ENCODE measurements around the gene CBLB.
A peak's percentile ranks its signal among the peaks of the same experiment; 100 is the strongest.

The CBLB gene

DNA sequence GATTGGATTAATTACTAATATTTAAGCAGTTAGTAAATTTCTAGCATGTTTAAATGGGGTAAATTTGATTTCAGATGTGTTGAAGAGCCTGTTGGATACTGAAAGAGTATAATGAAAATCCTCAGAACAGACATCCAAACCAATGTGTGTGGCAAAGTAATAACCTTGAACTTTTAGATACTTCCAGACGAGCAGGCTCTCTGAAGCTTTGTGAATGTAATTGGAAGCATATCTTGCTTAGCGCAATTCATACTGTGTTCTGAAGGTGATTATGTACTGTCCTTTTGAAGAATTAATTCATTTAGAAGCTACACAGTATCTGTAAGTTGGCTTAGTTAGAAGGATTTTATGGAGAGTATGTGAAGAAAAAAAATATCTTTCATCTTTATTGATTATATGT lies 161.8 kb downstream of the CBLB start:
- Mint-ChIP-seq H3K9me3 (no peaks in the 10 kb centered on the region), H3K27ac (no peak overlapping the region), H3K4me3 (no peak overlapping the region), H3K4me1 (no peaks in the 10 kb centered on the region), H3K27me3 (no peaks in the 10 kb centered on the region), H3K36me3 (peaks cover 15% of the 10 kb centered on the region)
- ATAC-seq (ENCODE audit: low read depth) (no peak), DNase-seq (ENCODE audit: low spot score in 2 of 2) (no peak)

GRCh38 chr3:105704726-105705410 lies 163.9 kb downstream of the CBLB start:
- no peaks in the 10 kb centered on the region for H3K4me1 Mint-ChIP-seq
- DNase-seq (ENCODE audit: low spot score in 2 of 2) (no peak), ATAC-seq (ENCODE audit: low read depth) (no peak)
- H3K9me3 Mint-ChIP-seq: no peaks in the 10 kb centered on the region
- H3K36me3 Mint-ChIP-seq: peaks cover 17% of the 10 kb centered on the region
- no peak overlapping the region for H3K27ac Mint-ChIP-seq
- H3K27me3 Mint-ChIP-seq: no peaks in the 10 kb centered on the region
- H3K4me3 Mint-ChIP-seq: no peak overlapping the region

DNA sequence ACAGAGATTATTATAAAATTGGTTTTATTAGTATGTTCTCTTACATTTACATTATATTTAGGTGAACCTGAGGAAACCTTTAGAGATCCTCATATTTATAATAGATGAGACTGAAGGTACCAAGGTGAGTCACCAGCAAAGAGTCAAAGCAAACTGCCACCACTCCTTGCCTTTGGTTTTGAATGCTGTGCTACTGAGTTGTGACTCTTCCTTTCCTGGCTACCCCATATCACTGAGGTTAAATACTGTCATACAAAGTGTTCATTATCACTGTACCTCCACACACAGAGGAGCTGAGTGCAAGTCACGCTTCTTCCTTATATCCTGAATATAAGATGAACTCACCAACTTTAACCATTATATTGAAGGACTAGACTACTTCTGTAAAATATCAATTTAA lies 168.2 kb downstream of the CBLB start:
- H3K27ac Mint-ChIP-seq: peak overlapping the region; percentile 47
- peaks cover 17% of the 10 kb centered on the region for H3K36me3 Mint-ChIP-seq
- ATAC-seq (ENCODE audit: low read depth): no peak
- no peak for DNase-seq (ENCODE audit: low spot score in 2 of 2)
- no peaks in the 10 kb centered on the region for H3K9me3 Mint-ChIP-seq
- H3K4me3 Mint-ChIP-seq: no peak overlapping the region
- peaks cover 4% of the 10 kb centered on the region for H3K4me1 Mint-ChIP-seq
- H3K27me3 Mint-ChIP-seq: no peaks in the 10 kb centered on the region

DNA sequence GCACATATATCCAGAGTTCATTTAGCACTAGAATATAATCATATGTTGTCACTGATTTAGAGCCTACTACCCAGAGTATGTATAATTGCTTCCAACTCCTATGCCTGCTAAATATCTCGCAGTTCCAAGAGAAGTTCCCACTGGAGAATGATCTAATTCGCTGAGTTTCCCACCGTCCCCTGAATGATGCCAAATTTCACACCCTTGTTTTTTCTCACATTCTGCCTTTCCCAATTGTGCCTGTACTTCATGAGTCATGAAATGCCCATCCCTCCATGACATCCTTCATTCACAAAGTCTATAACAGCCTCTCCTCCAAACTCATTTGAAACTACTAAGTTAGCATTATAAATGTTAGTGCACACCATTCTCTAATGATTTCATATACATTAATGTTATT lies 177.2 kb downstream of the CBLB start:
- no peak for DNase-seq (ENCODE audit: low spot score in 2 of 2)
- H3K27me3 Mint-ChIP-seq: no peaks in the 10 kb centered on the region
- H3K27ac Mint-ChIP-seq: peak overlapping the region; percentile 9
- no peak overlapping the region for H3K4me3 Mint-ChIP-seq
- no peaks in the 10 kb centered on the region for H3K9me3 Mint-ChIP-seq
- H3K36me3 Mint-ChIP-seq: peaks cover 17% of the 10 kb centered on the region
- ATAC-seq (ENCODE audit: low read depth): no peak
- H3K4me1 Mint-ChIP-seq: peaks cover 4% of the 10 kb centered on the region

GRCh38 chr3:105691053-105691452 lies 177.8 kb downstream of the CBLB start:
- H3K27ac Mint-ChIP-seq: no peak overlapping the region
- no peak overlapping the region for H3K4me3 Mint-ChIP-seq
- H3K36me3 Mint-ChIP-seq: peaks cover 17% of the 10 kb centered on the region
- H3K27me3 Mint-ChIP-seq: no peaks in the 10 kb centered on the region
- H3K4me1 Mint-ChIP-seq: peaks cover 3% of the 10 kb centered on the region
- ATAC-seq (ENCODE audit: low read depth): no peak
- no peak for DNase-seq (ENCODE audit: low spot score in 2 of 2)
- H3K9me3 Mint-ChIP-seq: no peaks in the 10 kb centered on the region

GRCh38 chr3:105688821-105689220 lies 180.0 kb downstream of the CBLB start:
- ATAC-seq (ENCODE audit: low read depth) (no peak), DNase-seq (ENCODE audit: low spot score in 2 of 2) (no peak)
- no peak overlapping the region for H3K4me3 Mint-ChIP-seq
- H3K4me1 Mint-ChIP-seq: peaks cover 3% of the 10 kb centered on the region
- H3K9me3 Mint-ChIP-seq: no peaks in the 10 kb centered on the region
- H3K27ac Mint-ChIP-seq: peak overlapping the region; percentile 10
- H3K36me3 Mint-ChIP-seq: peaks cover 17% of the 10 kb centered on the region
- no peaks in the 10 kb centered on the region for H3K27me3 Mint-ChIP-seq

- peak in 1 of 2 donors; percentile 15 for DNase-seq (ENCODE audit: low spot score in 2 of 2)
- Mint-ChIP-seq H3K27me3 (no peaks in the 10 kb centered on the region), H3K36me3 (peaks cover 2% of the 10 kb centered on the region), H3K27ac (no peak overlapping the region), H3K9me3 (no peaks in the 10 kb centered on the region), H3K4me1 (peaks cover 3% of the 10 kb centered on the region), H3K4me3 (no peak overlapping the region)
- ATAC-seq (ENCODE audit: low read depth): peak; percentile 31
Observed at GRCh38 chr3:105686278-105686897, 182.4 kb downstream of the CBLB start.

- Mint-ChIP-seq H3K36me3 (peaks cover 15% of the 10 kb centered on the region), H3K4me3 (no peak overlapping the region), H3K27ac (no peak overlapping the region), H3K9me3 (no peaks in the 10 kb centered on the region), H3K4me1 (peaks cover 3% of the 10 kb centered on the region), H3K27me3 (no peaks in the 10 kb centered on the region)
- no peak for ATAC-seq (ENCODE audit: low read depth)
- no peak for DNase-seq (ENCODE audit: low spot score in 2 of 2)
Observed at GRCh38 chr3:105679951-105680350, 188.9 kb downstream of the CBLB start.

- ATAC-seq (ENCODE audit: low read depth) (no peak), DNase-seq (ENCODE audit: low spot score in 2 of 2) (no peak)
- Mint-ChIP-seq H3K9me3 (no peaks in the 10 kb centered on the region), H3K36me3 (peaks cover 23% of the 10 kb centered on the region), H3K27ac (no peak overlapping the region), H3K27me3 (no peaks in the 10 kb centered on the region), H3K4me1 (peaks cover 3% of the 10 kb centered on the region), H3K4me3 (no peak overlapping the region)
Observed at GRCh38 chr3:105678017-105678416, 190.8 kb downstream of the CBLB start.

DNA sequence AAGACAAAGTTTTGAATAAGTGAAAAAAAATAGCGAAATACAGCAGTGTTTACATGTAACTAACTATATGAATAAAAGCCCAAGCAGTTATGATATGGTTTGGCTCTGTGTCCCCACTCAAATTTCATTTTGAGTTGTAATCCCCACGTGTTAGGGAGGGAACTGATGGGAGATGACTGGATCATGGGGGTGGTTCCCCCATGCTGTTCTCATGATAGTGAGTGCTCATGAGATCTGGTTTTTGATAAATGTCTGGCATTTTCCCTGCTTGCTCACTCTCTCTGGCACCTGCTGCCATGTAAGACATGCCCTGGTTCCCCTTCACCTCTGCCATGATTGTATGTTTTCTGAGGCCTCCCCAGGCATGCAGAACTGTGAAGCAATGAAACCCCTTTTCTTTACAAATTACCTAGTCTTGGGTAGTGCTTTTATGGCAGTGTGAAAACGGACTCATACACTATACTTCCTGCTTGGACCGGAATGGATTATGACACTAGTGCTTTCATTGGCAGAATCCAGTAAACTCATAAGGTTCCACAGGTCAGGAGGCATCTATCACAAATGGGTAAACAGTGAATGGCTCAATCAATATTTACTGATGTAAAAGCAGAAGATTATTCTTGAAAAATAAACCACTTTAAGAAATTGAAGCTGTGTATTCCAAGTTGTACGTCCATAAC lies 192.1 kb downstream of the CBLB start:
- Mint-ChIP-seq H3K4me1 (peaks cover 3% of the 10 kb centered on the region), H3K27me3 (no peaks in the 10 kb centered on the region), H3K9me3 (no peaks in the 10 kb centered on the region), H3K36me3 (peaks cover 25% of the 10 kb centered on the region), H3K4me3 (no peak overlapping the region), H3K27ac (no peak overlapping the region)
- ATAC-seq (ENCODE audit: low read depth) (no peak), DNase-seq (ENCODE audit: low spot score in 2 of 2) (no peak)

DNA sequence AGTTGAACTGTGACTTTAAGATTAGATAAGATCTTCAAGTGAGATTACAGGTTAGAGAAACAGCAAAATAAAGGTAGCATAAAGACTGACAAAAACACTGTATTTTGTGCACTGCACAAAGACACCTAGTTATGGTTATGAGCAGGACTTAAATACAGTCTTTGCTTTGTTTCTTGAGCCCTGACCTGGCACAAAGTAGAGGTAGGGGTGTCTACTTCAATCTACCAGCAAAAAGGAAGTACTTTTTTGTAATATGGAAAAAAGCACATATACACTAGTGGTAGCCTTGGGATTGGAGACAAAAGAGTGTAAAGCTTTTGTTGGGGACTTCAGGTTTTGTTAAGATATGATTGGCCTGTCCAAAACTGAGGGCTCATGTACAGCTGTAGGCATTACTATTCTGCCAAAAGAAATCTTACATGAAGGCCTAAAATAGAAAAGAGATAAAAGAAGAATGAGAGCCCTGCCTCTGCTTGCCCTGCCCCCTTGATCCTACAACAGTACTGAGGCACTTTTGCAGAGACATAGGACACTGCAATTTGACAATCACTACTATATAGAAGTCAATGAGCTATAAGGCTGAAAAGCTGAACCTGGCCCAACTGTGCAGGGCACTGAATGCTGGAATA lies 194.3 kb downstream of the CBLB start:
- H3K4me3 Mint-ChIP-seq: no peak overlapping the region
- peaks cover 22% of the 10 kb centered on the region for H3K36me3 Mint-ChIP-seq
- H3K4me1 Mint-ChIP-seq: no peaks in the 10 kb centered on the region
- no peaks in the 10 kb centered on the region for H3K9me3 Mint-ChIP-seq
- no peak overlapping the region for H3K27ac Mint-ChIP-seq
- no peaks in the 10 kb centered on the region for H3K27me3 Mint-ChIP-seq
- ATAC-seq (ENCODE audit: low read depth): no peak
- no peak for DNase-seq (ENCODE audit: low spot score in 2 of 2)

DNA sequence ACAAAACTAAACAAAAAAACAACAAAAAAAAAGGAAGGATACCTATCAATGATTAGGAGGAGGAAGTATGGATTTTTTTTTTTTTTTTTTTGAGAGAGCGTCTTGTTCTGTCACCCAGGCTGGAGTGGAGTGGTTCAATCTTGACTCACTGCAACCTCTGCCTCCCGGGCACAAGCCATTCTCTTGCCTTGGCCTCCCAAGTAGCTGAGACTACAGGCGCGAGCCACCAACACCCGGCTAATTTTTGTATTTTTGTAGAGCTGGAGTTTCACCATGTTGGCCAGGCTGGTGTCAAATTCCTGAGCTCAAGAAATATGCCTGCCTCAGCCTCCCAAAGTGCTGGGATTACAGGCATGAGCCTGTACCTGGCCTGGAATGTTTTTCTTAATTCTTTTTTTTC lies 195.8 kb downstream of the CBLB start:
- Mint-ChIP-seq H3K4me1 (no peaks in the 10 kb centered on the region), H3K27ac (no peak overlapping the region), H3K36me3 (peaks cover 30% of the 10 kb centered on the region), H3K4me3 (no peak overlapping the region), H3K9me3 (no peaks in the 10 kb centered on the region), H3K27me3 (no peaks in the 10 kb centered on the region)
- ATAC-seq (ENCODE audit: low read depth) (no peak), DNase-seq (ENCODE audit: low spot score in 2 of 2) (no peak)

- no peak for DNase-seq (ENCODE audit: low spot score in 2 of 2)
- Mint-ChIP-seq H3K4me1 (peaks cover 3% of the 10 kb centered on the region), H3K4me3 (no peak overlapping the region), H3K27me3 (no peaks in the 10 kb centered on the region), H3K36me3 (peaks cover 30% of the 10 kb centered on the region), H3K9me3 (no peaks in the 10 kb centered on the region), H3K27ac (peak overlapping the region; percentile 55)
- ATAC-seq (ENCODE audit: low read depth): no peak
Observed at GRCh38 chr3:105662306-105662705, 206.5 kb downstream of the CBLB start.

GRCh38 chr3:105661461-105661860 lies 207.4 kb downstream of the CBLB start:
- no peak overlapping the region for H3K4me3 Mint-ChIP-seq
- H3K9me3 Mint-ChIP-seq: no peaks in the 10 kb centered on the region
- no peaks in the 10 kb centered on the region for H3K27me3 Mint-ChIP-seq
- peaks cover 3% of the 10 kb centered on the region for H3K4me1 Mint-ChIP-seq
- H3K36me3 Mint-ChIP-seq: peaks cover 29% of the 10 kb centered on the region
- DNase-seq (ENCODE audit: low spot score in 2 of 2): no peak
- no peak for ATAC-seq (ENCODE audit: low read depth)
- H3K27ac Mint-ChIP-seq: no peak overlapping the region
